ENCODE results near the gene PDRG1. TPM values are rescaled to one million over a fixed set of nuclear protein-coding genes. Genes with fewer than 3 reads are reported as not detected.

PDRG1 gene
- total RNA-seq, 2 donors from 2014 or later = 20.4 to 24.4 TPM

DNA sequence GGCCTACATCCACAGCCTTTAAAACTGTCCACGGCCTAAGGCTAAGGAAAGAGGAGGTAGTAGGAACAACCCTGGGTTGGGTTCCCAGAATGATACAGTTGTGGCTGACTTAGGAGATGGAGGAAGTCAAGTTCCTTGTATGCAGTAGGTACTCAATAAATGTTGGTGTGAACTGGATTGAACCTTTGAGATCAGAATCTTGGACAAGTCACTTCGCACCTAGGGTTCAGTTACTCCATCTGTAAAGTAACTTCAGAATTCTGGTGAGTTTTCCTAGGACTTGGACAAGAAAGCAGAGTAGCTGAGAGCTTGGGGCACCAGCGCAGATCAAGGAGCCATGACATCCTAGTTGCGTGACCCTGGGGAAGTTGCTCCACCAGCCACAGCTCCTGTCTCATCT is 25.2 kb upstream of the PDRG1 start:
- Histone ChIP-seq H3K36me3 (ENCODE audit: control insufficient read depth, insufficient read depth, low read length) (no peaks in the 10 kb centered on the region), H3K4me3 (ENCODE audit: low read length) (no peak overlapping the region), H3K27ac (ENCODE audit: low read depth, low read length) (no peak overlapping the region), H3K27me3 (ENCODE audit: control insufficient read depth, insufficient read depth, low read length, poor library complexity, severe bottlenecking) (peaks cover 4% of the 10 kb centered on the region), H3K4me1 (ENCODE audit: control insufficient read depth, insufficient read depth, low read length) (peaks cover 16% of the 10 kb centered on the region), H3K9me3 (ENCODE audit: control insufficient read depth, low read length) (no peaks in the 10 kb centered on the region), H3K9ac (ENCODE audit: extremely low read depth, low read length, poor library complexity, severe bottlenecking) (no peak overlapping the region)
- 85 to 96% methylated on average over 4 of the region's 4 CpGs for WGBS, 2 experiments (ENCODE audit: insufficient coverage in 1 of 2, insufficient read length in 1 of 2)
- H3K4me3 Mint-ChIP-seq = no peak overlapping the region
- peaks cover 28% of the 10 kb centered on the region for H3K27me3 Mint-ChIP-seq (ENCODE audit: insufficient read depth)
- peak overlapping the region; percentile 3 for H3K27ac Mint-ChIP-seq
- TF ChIP-seq, protein P1, sequence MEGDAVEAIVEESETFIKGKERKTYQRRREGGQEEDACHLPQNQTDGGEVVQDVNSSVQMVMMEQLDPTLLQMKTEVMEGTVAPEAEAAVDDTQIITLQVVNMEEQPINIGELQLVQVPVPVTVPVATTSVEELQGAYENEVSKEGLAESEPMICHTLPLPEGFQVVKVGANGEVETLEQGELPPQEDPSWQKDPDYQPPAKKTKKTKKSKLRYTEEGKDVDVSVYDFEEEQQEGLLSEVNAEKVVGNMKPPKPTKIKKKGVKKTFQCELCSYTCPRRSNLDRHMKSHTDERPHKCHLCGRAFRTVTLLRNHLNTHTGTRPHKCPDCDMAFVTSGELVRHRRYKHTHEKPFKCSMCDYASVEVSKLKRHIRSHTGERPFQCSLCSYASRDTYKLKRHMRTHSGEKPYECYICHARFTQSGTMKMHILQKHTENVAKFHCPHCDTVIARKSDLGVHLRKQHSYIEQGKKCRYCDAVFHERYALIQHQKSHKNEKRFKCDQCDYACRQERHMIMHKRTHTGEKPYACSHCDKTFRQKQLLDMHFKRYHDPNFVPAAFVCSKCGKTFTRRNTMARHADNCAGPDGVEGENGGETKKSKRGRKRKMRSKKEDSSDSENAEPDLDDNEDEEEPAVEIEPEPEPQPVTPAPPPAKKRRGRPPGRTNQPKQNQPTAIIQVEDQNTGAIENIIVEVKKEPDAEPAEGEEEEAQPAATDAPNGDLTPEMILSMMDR (conservative IDR thresholded peaks at IDR 0.05) = no peak
- no peaks in the 10 kb centered on the region for H3K9me3 Mint-ChIP-seq
- DNase-seq = no peak
- H3K36me3 Mint-ChIP-seq (ENCODE audit: low read depth) = no peaks in the 10 kb centered on the region
- peaks cover 28% of the 10 kb centered on the region for H3K4me1 Mint-ChIP-seq

DNA sequence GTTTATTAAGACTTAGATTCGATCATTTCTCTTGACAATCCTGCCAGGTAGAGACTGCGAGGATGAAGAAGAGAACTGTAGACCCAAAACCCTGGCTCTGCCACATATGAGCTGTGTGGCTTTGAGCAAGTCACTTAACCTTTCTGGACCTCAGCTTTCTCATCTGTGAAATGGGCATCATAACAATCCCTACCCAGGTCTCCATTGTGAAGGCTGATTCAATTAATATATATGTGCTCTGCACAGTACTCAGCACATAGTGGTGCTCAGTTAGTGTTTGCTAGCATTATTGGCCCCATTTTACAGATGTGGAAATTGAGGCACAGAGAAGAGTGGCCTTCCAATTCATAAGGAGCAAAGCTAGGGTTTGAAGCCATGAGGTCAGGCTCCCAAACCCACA is 24.0 kb upstream of the PDRG1 start:
- Histone ChIP-seq H3K4me1 (ENCODE audit: control insufficient read depth, insufficient read depth, low read length) (peaks cover 16% of the 10 kb centered on the region), H3K27ac (ENCODE audit: low read depth, low read length) (no peak overlapping the region)

GRCh38 chr20:31974951-31975487 is 23.2 kb upstream of the PDRG1 start:
- H3K36me3 Mint-ChIP-seq (ENCODE audit: low read depth) = no peaks in the 10 kb centered on the region
- H3K36me3 ChIP-seq (ENCODE audit: control insufficient read depth, insufficient read depth, low read length) = no peaks in the 10 kb centered on the region
- H3K4me1 Mint-ChIP-seq = peaks cover 48% of the 10 kb centered on the region
- no peak overlapping the region for H3K27ac Mint-ChIP-seq
- TF ChIP-seq, protein P1 (conservative IDR thresholded peaks at IDR 0.05) = no peak
- peak overlapping the region; percentile 74 for H3K27ac ChIP-seq (ENCODE audit: low read depth, low read length)
- H3K27me3 Mint-ChIP-seq (ENCODE audit: insufficient read depth) = peaks cover 35% of the 10 kb centered on the region
- H3K27me3 ChIP-seq (ENCODE audit: control insufficient read depth, insufficient read depth, low read length, poor library complexity, severe bottlenecking) = peaks cover 5% of the 10 kb centered on the region
- H3K4me1 ChIP-seq (ENCODE audit: control insufficient read depth, insufficient read depth, low read length) = peaks cover 19% of the 10 kb centered on the region
- H3K4me3 Mint-ChIP-seq = peak overlapping the region; percentile 17
- 0 to 50% methylated on average over 1 to 10 of the region's 10 CpGs for WGBS, 2 experiments (ENCODE audit: insufficient coverage in 1 of 2, insufficient read length in 1 of 2)
- no peak overlapping the region for H3K9ac ChIP-seq (ENCODE audit: extremely low read depth, low read length, poor library complexity, severe bottlenecking)
- no peaks in the 10 kb centered on the region for H3K9me3 Mint-ChIP-seq
- H3K4me3 ChIP-seq (ENCODE audit: low read length) = no peak overlapping the region
- DNase-seq = peak; percentile 78
- no peaks in the 10 kb centered on the region for H3K9me3 ChIP-seq (ENCODE audit: control insufficient read depth, low read length)

More for the DNA sequence above, 24.0 kb upstream of the PDRG1 start:
- peaks cover 1% of the 10 kb centered on the region for H3K27me3 ChIP-seq (ENCODE audit: control insufficient read depth, insufficient read depth, low read length, poor library complexity, severe bottlenecking)
- no peak for DNase-seq
- Mint-ChIP-seq H3K27me3 (ENCODE audit: insufficient read depth) (peaks cover 30% of the 10 kb centered on the region), H3K9me3 (no peaks in the 10 kb centered on the region), H3K27ac (no peak overlapping the region), H3K36me3 (ENCODE audit: low read depth) (no peaks in the 10 kb centered on the region), H3K4me3 (no peak overlapping the region), H3K4me1 (peaks cover 40% of the 10 kb centered on the region)
- H3K36me3 ChIP-seq (ENCODE audit: control insufficient read depth, insufficient read depth, low read length) = no peaks in the 10 kb centered on the region
- H3K4me3 ChIP-seq (ENCODE audit: low read length) = no peak overlapping the region
- H3K9me3 ChIP-seq (ENCODE audit: control insufficient read depth, low read length) = no peaks in the 10 kb centered on the region
- WGBS, 2 experiments (ENCODE audit: insufficient coverage in 1 of 2, insufficient read length in 1 of 2) = 82% methylated on average over 2 of the region's 2 CpGs; no CpG with 5 or more reads in 1 of the 2 experiments
- TF ChIP-seq, protein P1 (conservative IDR thresholded peaks at IDR 0.05) = no peak
- H3K9ac ChIP-seq (ENCODE audit: extremely low read depth, low read length, poor library complexity, severe bottlenecking) = no peak overlapping the region
